Lower lobe of right lung (tissue), 2 donors: ENCODE measurements around the gene DTX1. TPM values are rescaled to one million over a fixed set of nuclear protein-coding genes. Genes with fewer than 3 reads are reported as not detected.
A peak's percentile ranks its signal among the peaks of the same experiment; 100 is the strongest.

ENCODE experiments used
- ATAC-seq, 2 donors: fragments of 200-7000 bp; cut with Tn5 transposase; one replicate each; pipeline ENCODE4 v1.9.1; 2020 to 2022; ENCODE audit warnings: mild to moderate bottlenecking in 2 of 2, moderate library complexity in 2 of 2
- DNase-seq: peaks from one replicate; pipeline ENCODE4 v3.0.0-alpha.2; 2020
- H3K27ac ChIP-seq: fragments of 200-600 bp; one replicate; pipeline ENCODE4 v1.8.0; 2022
- H3K27me3 ChIP-seq: fragments of 200-600 bp; one replicate; pipeline ENCODE4 v1.8.0; 2022; ENCODE audit warnings: low read depth
- H3K36me3 ChIP-seq: fragments of 200-600 bp; one replicate; pipeline ENCODE4 v1.8.0; 2022; ENCODE audit warnings: mild to moderate bottlenecking
- H3K4me1 ChIP-seq: fragments of 200-600 bp; one replicate; pipeline ENCODE4 v1.8.0; 2022
- H3K4me3 ChIP-seq: fragments of 200-600 bp; one replicate; pipeline ENCODE4 v1.8.0; 2022; ENCODE audit warnings: mild to moderate bottlenecking
- H3K9me3 ChIP-seq: fragments of 200-600 bp; one replicate; pipeline ENCODE4 v1.8.0; 2022
- CTCF ChIP-seq: fragments of 200-600 bp; IDR thresholded peaks from one replicate; pipeline ENCODE4 v1.8.0; 2022; ENCODE audit warnings: antibody characterized with exemption, mild to moderate bottlenecking
- intact Hi-C: fragments of 100-400 bp; cut with DNase I; formaldehyde crosslinking; loops from one replicate; pipeline ENCODE4 v1.11.0; 2022
- long read RNA-seq: library from polyadenylated mRNA; unstranded; transcript quantifications from one replicate; pipeline ENCODE4 v2.0.0, GENCODE V29; 2021
- total RNA-seq: library from RNA; stranded (reverse); fragmentation: NEBNext Ultra II Directional; extraction: Animal tissue kit (Norgen Biotek cat#: 25700); gene quantifications from one replicate; pipeline ENCODE4 v1.2.1, GENCODE V29; 2021
- donor health status: DM: no; HTN: yes; CAD: no; lungs with severe emphysema.

DTX1 gene
- 6.8 TPM for total RNA-seq
- long read RNA-seq, partial matches to known transcripts = 3 of 4 reads
- long read RNA-seq, other reads (novel, unspliced or antisense) = 1 of 4 reads

- H3K27ac ChIP-seq = no peak within 1 kb of the TSS
- H3K9me3 ChIP-seq = no peaks in the 10 kb centered on the region
- TF ChIP-seq CTCF = no peak
- peaks cover 10% of the 10 kb centered on the region for H3K4me1 ChIP-seq
- ATAC-seq (peak; percentile 25 to 36), DNase-seq (no peak)
- H3K4me3 ChIP-seq = peak within 1 kb of the TSS; percentile 52
- H3K27me3 ChIP-seq = peaks cover 53% of the 10 kb centered on the region
- intact Hi-C loops = no loop called here
- no peaks in the 10 kb centered on the region for H3K36me3 ChIP-seq
These were observed at the start of gene DTX1 for GRCh38 chr12:113056631-113057488. Gene DTX1, plus strand, starts transcription at chr12:113056730. Its CDS starts 1,463 bp downstream, at chr12:113058193.

GRCh38 chr12:113007166-113007565, 49.4 kb upstream of the DTX1 start:
- ATAC-seq (no peak), DNase-seq (no peak)
- intact Hi-C loops = no loop called here
- H3K27ac ChIP-seq = no peak overlapping the region
- no peak for TF ChIP-seq CTCF
- no peaks in the 10 kb centered on the region for H3K9me3 ChIP-seq
- peaks cover 89% of the 10 kb centered on the region for H3K36me3 ChIP-seq
- no peak overlapping the region for H3K4me3 ChIP-seq
- H3K4me1 ChIP-seq = no peaks in the 10 kb centered on the region
- no peaks in the 10 kb centered on the region for H3K27me3 ChIP-seq

GRCh38 chr12:113010701-113011100, 45.8 kb upstream of the DTX1 start:
- Histone ChIP-seq H3K27ac (no peak overlapping the region), H3K9me3 (no peaks in the 10 kb centered on the region), H3K27me3 (peaks cover 7% of the 10 kb centered on the region), H3K4me1 (no peaks in the 10 kb centered on the region), H3K4me3 (no peak overlapping the region), H3K36me3 (peaks cover 55% of the 10 kb centered on the region)
- ATAC-seq (no peak), DNase-seq (no peak)
- intact Hi-C loops = no loop called here
- no peak for TF ChIP-seq CTCF

GRCh38 chr12:113014565-113014964, 42.0 kb upstream of the DTX1 start:
- no peak overlapping the region for H3K4me3 ChIP-seq
- intact Hi-C loops = no loop called here
- peaks cover 17% of the 10 kb centered on the region for H3K36me3 ChIP-seq
- H3K27me3 ChIP-seq = peaks cover 7% of the 10 kb centered on the region
- ATAC-seq (no peak), DNase-seq (no peak)
- H3K27ac ChIP-seq = no peak overlapping the region
- TF ChIP-seq CTCF = no peak
- H3K9me3 ChIP-seq = no peaks in the 10 kb centered on the region
- no peaks in the 10 kb centered on the region for H3K4me1 ChIP-seq

DNA sequence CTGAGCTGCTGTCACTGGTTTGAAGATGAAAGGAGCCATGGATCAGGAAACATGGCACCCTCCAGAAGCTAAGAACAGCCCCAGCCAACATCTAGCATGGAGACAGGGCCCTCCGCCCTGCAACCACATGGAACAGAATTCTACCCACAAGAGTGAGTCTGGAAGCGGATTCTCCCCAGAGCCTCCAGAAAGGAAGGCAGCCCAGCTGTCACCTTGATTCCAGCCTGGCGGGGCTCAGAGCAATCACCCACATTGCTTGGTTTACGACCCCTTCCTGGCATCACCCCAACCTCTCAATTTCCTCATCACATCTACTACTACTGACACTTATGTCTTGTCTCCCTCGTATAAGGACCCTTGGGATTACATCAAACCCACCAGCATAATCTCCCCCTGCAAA, 39.7 kb upstream of the DTX1 start:
- Histone ChIP-seq H3K27ac (no peak overlapping the region), H3K4me1 (no peaks in the 10 kb centered on the region)

More for the DNA sequence above, 39.7 kb upstream of the DTX1 start:
- ATAC-seq = no peak
- no peak for TF ChIP-seq CTCF
- Histone ChIP-seq H3K36me3 (no peaks in the 10 kb centered on the region), H3K4me3 (no peak overlapping the region), H3K27me3 (peaks cover 7% of the 10 kb centered on the region), H3K9me3 (no peaks in the 10 kb centered on the region)
- intact Hi-C loops = no loop called here
- no peak for DNase-seq
